ENCODE data around the gene RAI1. TPM values are rescaled to one million over a fixed set of nuclear protein-coding genes. Genes with fewer than 3 reads are reported as not detected.

Gene RAI1
- total and polyA plus RNA-seq, 2 of the 13 experiments (the other 11 are each of a cell fraction or from before 2014, with no cell fraction given) = 3.4 to 5.2 TPM

GRCh38 chr17:17830740-17831207 lies 149.5 kb downstream of the RAI1 start (continued):
- TF ChIP-seq DNMT1 (CRISPR knock-in tag; IDR thresholded peaks at IDR 0.05) = no peak
- no peak for TF ChIP-seq E2F2 (CRISPR knock-in tag; IDR thresholded peaks at IDR 0.05; ENCODE audit: borderline replicate concordance)
- TF ChIP-seq ZNF614 (CRISPR knock-in tag; IDR thresholded peaks at IDR 0.05; ENCODE audit: borderline replicate concordance) = peak; percentile 70; the same call in 1 of the 2 replicates
- peak; percentile 38; the same call in 1 of the 2 replicates for TF ChIP-seq ZNF280B (CRISPR knock-in tag; IDR thresholded peaks at IDR 0.05; ENCODE audit: borderline replicate concordance)
- TF ChIP-seq ZNF33A (CRISPR knock-in tag; IDR thresholded peaks at IDR 0.05; ENCODE audit: borderline replicate concordance) = no peak
- TF ChIP-seq REST (IDR thresholded peaks at IDR 0.05; ENCODE audit: borderline replicate concordance in 1 of 2, low read depth in 1 of 2, low read length in 2 of 2) = peak in 1 of 2 experiments; percentile 41; a peak in 1 of 4 replicates
- TF ChIP-seq ZNF142 (CRISPR knock-in tag; IDR thresholded peaks at IDR 0.05) = no peak
- TF ChIP-seq BORCS8-MEF2B (CRISPR knock-in tag; IDR thresholded peaks at IDR 0.05) = peak; percentile 87; the same call in 1 of the 2 replicates
- peak; percentile 82 for TF ChIP-seq GABPB1 (CRISPR knock-in tag; IDR thresholded peaks at IDR 0.05)
- TF ChIP-seq ZNF24 (IDR thresholded peaks at IDR 0.05) = no peak
- peak; percentile 94 for TF ChIP-seq TARDBP (CRISPR knock-in tag; IDR thresholded peaks at IDR 0.05)
- TF ChIP-seq PPARG (CRISPR knock-in tag; conservative IDR thresholded peaks at IDR 0.05) = peak; percentile 91
- TF ChIP-seq MLLT10 (CRISPR knock-in tag; IDR thresholded peaks at IDR 0.05) = no peak
- no peak for TF ChIP-seq ZNF382 (CRISPR knock-in tag; IDR thresholded peaks at IDR 0.05; ENCODE audit: borderline replicate concordance)
- 0 out of 2 replicates have a peak, but pooled peaks have one; percentile 19 for TF ChIP-seq TAF1 (CRISPR knock-in tag; IDR thresholded peaks at IDR 0.05)
- peak; percentile 86; the same call in 1 of the 2 replicates for TF ChIP-seq BRCA1 (CRISPR knock-in tag; IDR thresholded peaks at IDR 0.05)

Data from HepG2 (cell line).